Activated CD4-positive, CD25-positive, alpha-beta regulatory T cell treated with anti-CD3 and anti-CD28 coated beads, Interleukin-2, amount 50 U/mL, for 16 hours (primary cell): Measurements from ENCODE around the gene DUS4L.
"Not testable (repeated sequence)": the region's sequence is repeated elsewhere in the genome, so short reads cannot be mapped to it uniquely, and the experiment has no call there.

ENCODE experiments used
- DNase-seq: peaks from one replicate; pipeline ENCODE4 v3.0.0-alpha.2; 2020; ENCODE audit warnings: low read depth, low spot score

The DUS4L gene, protein sequence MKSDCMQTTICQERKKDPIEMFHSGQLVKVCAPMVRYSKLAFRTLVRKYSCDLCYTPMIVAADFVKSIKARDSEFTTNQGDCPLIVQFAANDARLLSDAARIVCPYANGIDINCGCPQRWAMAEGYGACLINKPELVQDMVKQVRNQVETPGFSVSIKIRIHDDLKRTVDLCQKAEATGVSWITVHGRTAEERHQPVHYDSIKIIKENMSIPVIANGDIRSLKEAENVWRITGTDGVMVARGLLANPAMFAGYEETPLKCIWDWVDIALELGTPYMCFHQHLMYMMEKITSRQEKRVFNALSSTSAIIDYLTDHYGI

DNA sequence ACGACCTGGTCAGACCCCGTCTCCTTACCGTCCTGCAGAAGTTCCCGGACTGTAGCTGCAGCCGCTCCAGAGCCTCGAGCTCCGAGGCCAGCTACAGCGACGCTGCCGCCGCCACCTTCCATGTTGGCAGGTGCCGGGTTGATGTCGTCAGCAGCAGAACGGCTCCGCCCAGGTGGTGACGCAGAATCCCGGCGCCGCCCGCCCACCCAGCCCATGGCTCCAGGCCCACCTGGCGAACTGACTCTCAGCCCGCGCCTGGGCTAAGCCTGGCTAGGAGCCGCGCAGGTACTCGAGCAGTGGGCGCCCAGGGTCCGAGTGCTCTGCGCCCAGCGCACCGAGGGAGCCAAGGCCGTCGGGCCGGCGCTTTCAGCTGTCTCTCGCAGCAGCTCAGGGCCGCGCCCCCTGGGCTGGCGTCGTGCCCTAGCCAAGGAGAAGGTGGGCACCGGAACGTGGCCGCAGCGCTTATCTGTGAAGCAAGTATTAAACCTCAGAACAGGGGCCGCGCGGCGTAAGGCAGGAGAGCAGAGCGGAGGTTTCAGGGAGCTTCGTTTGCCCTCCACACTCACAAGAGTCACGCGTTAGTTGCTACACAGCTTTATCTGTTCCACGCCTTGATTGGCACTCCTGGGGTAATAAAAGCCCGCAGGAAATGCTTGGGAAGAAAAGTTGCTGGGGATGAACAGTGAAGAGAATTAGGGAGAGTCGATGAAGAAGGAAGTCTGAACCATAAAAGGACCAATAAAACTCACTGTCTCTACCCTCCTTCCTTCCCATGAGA, at the start of gene DUS4L, which contains the start of gene COG5:
TSS of gene DUS4L (plus strand) at position 197 of the 778 bp plus-strand sequence. CDS start 3,100 bp downstream, outside the sequence.
TSS of gene COG5 (minus strand) at position 146 of the 778 bp plus-strand sequence. CDS start at position 122, 24 bp downstream.
- peak; percentile 65 for DNase-seq

DNA sequence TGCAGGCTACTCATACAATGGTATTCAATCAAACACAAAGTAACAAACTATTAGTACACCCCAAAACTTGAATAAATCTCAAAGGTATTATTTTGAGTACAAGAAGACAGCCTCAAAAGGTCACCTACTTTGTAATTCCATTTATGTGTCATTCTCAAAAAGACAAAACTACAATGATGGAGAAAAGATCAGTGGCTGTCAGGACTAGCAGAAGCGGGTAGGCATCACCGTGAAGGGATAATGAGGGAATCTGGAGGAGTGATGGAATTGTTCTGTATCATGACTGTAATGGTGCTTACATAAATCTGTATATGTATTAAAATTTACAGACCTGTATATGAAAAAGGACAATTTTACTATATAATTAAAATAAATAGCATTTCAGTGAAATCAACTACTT, 37.1 kb upstream of the DUS4L start:
- DNase-seq, result no peak

DNA sequence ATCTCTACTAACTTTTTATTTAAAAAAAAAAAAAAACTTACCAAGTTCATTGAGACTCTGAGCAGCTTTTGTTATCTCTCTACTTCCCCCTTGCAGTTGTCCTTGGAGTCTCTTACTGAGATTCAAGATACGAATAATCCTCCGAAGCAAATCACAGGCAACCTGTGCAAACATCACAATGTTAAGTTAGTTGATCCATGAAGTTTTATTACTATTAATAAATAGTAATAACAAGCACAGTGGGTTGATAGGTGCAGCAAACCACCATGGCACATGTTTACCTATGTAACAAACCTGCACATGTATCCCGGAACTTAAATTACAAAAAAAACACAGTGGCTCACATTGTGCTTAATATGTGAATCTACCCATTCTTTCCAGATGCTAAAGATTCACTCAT, 36.6 kb upstream of the DUS4L start:
- no peak for DNase-seq

DNA sequence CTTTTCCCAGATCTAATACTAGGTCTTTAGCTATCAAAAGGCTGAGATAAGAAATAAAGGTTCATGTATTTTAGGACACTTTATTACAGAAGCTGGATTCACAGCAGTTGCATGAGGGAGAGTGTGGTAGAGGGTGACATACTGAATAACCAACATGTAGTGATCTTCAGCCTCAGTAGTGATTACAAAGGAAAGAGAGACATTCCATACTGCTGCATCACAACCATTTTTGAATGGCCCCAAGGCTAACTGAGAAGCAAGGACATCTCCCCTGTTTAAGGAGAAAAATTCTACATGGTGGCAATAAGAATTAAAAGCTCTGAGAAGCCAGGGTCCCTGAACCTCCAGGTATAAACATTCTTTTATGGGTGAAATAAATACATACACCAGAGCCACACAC, 35.3 kb upstream of the DUS4L start:
- DNase-seq, result no peak

DNA sequence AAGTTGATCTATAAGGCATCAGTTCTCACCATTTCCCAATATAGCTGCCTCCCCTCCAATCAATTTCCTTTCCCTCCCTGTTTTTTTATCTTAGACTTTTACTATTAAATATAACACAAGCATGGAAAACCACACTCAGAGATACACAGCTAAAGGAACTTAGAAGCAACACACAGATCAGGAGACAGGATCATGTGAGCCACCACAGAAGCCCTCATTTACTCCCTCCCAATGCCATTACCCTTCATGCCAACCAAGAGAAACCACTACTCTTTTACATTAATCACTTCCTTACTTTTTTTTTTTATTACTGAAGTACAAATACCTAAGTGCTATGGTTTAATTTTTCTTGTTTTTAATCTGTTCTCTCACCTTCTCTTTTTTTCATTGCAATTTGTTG, 33.0 kb upstream of the DUS4L start:
- no peak for DNase-seq

DNA sequence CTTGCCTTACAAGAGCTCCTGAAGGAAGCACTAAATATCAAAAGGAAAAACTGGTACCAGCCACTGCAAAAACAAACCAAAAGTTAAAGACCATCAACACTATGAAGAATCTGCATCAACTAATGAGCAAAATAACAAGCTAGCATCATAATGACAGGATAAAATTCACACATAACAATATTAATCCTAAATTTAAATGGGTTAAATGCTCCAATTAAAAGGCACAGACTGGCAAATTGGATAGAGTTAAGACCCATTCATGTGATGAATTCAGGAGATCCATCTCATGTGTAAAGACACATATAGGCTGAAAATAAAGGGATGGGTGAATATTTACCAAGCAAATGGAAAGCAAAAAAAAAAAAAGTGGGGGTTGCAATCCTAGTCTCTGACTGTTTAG, 29.6 kb upstream of the DUS4L start:
- no peak for DNase-seq

DNA sequence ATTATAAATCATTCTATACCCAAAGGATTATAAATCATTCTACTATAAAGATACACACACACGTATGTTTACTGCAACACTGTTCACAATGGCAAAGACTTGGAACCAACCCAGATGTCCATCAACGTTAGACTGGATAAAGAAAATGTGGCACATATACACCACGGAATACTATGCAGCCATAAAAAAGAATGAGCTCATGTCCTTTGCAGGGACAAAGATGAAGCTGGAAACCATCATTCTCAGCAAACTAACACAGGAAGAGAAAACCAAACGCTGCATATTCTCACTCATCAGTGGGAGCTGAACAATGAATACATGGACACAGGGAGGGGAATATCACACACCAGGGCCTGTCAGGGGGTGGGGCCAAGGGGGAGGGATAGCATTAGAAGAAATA, 26.5 kb upstream of the DUS4L start:
- not testable (repeated sequence) for DNase-seq

DNA sequence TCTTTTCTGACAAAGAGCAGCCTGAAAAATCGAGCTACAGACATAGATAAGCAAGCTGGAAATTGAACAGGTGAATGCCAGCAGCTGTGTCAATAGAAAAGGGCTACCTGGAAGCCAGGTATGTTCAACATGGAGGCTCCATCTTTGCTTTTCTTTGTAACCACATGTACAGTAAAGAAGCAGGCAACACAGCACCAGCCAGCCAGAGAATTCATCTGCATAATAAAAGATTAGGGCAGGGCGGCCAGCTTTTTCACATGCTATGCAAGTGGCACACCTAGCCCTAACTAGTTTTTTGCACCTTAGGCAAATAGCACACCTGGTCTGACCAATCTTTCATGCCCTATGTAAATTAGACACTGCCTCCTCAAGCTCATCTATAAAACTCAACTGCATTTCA, 25.8 kb upstream of the DUS4L start:
- DNase-seq, result no peak

DNA sequence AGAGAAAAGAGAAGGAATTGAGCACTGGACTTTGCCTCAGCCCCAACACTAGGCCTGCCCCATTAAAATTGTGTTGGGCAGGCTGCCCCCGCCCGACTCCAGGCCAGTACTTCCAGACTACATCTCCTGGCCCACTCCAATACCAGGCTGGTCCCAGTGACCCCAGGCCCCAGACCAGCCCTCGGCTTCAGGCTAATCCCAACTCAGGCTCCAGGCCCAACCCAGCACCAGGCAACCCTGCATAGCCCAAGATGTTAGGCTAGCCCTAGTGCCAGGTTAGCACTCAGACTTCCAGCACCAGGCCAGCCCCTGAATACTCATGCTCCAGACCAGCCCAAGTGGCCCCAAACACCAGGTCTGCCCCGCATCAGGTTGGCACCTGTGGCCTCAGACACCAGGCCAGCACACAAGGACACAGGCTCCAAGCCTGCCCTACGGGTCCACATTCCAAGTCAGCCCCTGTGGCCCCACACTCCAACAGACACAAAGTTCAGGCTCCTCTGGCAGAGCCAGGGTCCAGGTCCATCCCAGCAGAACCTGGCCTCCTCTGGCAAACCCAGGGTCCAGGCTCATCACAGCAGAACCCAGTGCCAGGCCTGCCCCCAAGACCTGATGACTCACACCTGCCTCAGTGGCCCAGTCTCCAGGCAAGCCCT, 20.3 kb upstream of the DUS4L start:
- no peak for DNase-seq

DNA sequence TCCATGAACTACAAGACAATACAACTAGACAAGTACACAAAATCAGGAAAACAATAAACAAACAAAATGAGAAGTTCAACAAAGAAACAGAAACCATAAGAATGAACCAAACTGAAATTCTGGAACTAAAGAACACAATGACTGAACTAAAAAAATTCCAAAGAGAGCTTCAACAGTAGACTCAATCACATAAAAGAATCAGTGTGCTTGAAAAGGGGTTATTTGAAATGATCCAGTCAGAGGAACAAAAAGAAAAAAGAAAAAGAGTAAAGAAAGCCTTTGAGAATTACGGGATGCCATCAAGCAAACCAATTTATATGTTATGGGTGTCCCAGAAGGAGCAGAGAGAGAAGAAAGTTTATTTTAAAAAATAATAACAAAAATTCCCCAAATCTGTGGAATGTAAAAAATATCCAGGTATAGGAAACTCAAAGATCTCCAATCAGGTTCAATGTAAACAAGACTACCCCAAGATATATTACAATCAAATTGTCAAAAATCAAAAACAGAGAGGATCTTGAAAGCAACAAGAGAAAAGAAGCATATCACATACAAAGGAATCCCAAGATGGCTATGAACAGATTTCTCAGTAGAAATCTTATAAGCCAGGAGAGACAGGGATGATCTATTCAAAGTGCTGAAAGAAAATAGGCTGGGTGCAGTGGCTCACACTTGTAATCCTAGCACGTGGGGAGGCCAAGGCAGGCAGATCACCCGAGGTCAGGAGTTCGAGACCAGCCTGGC, 18.8 kb upstream of the DUS4L start:
- no peak for DNase-seq

DNA sequence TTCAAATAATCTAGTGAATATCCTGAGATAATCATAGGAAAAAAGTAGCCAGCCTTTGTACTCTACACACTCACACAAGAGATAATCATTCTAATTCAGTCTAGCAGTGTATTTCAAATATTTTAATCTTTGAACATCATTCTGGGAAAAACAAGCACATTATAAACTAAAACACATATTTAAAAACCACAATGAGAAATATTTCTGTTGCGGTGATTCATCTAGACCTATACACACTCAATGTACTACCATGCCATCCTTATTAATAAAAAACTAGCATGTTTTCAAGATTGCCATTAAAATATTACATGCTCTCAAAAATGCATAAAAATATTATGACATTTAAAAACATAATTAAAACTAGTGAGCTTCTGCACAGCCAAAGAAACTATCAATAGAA, 11.8 kb upstream of the DUS4L start:
- no peak for DNase-seq

DNA sequence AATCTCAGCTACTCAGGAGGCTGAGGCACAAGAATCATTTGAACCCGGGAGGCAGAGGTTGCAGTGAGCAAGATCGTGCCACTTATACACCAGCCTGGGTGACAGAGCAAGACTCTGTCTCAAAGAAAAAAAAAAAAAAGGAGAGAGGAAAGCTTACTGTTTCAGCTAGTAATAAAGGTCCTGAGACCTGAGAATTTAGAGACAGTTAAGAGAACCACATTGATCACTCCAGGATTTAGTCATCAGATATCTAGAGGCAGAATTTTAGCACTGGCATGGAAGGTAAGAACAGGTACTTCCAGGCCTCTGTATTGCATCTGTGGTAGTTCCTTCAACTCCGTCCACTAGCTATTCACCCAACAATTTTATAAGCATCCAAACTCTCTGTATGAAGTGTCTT, 7.9 kb upstream of the DUS4L start:
- DNase-seq, result no peak

DNA sequence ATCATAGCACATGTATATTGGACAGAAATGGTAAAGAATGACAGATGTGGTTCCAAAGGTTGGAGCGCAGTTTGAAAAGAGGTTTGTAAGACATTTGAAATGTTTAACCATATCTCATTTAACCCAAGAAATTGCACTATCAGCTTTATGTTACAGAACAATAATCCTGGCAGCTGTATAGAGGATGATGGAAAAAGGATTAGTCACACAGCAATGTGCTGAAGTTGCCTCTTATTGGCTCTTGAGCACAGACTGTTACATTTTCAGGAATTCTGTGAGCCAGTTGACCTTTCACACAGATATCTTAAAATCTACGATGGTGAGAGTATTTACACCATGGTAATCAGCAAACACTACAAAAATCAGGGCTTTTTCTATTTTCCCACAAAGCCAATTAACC, 3.9 kb upstream of the DUS4L start:
- DNase-seq, result no peak

DNA sequence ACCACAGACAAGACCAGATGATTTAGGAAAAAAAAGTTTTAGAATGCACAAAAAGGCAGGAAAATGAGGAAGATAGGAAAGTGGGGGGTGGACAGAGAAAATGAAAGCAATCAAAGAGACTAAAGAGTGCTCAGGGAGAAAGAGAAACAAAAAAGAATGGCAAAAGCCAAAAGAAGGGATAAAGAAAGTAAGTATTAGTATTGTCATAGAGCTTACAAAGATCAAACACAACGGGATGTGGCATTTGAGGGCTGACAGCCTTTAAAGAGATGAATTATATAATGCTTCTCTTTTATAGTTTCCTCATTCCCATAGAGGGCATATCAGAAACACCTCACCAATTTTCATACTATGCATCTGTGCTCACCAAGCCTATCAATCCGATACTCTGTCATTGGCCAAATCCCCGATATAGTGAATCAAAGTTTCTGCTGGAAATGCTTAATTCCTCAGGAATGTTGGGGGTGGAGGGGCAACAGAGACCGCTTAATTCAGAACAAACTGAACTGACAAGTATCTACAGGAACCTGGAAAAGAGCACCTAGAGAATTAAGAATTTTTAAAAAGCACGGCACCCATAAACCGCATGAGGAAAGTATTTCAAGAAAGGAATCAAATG, 2.8 kb upstream of the DUS4L start:
- DNase-seq, result no peak

DNA sequence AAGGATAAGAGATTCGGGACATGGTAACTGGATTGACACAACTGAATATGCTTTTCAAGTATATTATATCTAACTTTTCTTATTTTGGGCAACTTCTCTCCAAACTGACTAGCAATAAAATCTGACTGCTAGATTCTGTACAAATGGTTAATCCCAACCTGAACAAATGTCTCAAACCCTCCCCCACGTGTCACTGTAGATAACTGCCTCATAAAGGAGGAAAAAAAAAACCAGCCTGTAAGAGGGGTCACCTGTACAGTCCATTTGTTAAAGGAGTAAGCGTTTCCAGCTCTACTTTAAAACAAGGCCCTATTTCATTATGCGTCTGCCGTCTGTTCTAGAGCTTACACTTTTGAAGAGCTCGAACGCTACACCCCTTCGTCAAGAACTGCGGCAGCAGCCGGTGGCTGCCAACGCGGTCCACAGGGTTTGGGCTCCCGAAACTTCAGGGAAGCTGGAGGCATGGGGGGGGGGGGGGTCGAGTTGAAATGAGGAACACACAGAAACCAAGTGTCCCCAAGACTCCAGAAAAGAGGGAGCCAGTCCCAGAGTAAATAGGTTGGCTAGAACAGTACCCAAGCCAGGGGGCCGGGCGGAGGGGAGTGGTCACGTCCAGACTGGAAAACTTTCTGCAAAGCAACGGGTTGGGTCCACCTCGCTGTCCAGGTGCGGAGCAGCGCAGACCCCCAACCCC, 543 bp upstream of the DUS4L start:
- no peak for DNase-seq

DNA sequence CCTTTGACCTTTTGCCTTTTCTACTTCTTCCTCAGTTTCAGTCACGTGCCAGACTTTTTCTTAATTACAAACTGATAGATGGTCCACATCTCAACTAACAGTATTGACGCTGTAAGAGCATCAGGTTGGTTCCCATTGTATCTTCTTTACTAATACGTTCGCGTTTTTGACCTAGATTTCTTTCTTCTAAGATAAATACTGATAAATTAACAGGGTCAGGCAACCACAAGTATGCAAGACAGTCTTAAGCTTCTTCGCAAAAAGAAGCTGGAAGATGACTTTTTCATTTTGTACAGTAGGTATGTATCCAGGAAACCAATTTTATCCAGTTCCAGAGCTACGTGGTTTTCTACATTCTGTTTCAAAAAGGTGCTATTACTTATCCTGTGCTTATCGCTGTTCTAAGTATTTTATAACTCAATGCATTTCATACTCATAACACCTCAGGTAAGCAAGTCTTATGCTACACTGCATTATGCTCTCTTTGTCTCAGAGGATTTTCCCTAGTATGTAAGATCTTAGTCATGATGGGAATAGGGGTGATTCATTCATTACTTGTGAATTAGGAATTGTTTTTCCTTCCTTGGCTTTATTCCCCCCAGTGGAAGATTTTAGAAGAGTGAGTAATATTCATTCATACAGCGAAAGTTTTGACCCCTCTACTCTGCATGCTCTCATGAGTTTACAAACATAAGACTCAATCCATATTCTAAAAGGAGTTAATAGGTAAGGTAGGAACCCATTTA, 955 bp downstream of the DUS4L start:
- DNase-seq, result no peak

DNA sequence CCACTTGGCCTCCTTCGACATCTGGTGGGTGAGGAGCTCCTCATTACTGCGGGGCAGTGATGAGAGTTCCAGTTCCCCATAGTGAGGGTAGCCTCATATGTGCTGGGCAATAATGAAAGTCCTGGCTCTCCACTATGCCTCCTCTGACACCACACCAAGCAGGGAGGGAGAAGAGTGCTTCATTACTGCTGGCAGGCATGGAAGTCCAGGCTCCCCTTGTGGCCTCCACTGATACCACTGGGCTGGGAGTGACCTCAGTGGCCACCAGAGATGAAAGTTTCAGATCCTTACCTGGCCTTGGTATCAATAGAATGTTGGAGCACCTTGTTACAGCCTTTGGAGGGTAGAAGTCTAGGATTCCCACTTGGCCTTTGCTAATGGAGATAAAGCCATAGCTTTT, 6.5 kb downstream of the DUS4L start:
- no peak for DNase-seq

DNA sequence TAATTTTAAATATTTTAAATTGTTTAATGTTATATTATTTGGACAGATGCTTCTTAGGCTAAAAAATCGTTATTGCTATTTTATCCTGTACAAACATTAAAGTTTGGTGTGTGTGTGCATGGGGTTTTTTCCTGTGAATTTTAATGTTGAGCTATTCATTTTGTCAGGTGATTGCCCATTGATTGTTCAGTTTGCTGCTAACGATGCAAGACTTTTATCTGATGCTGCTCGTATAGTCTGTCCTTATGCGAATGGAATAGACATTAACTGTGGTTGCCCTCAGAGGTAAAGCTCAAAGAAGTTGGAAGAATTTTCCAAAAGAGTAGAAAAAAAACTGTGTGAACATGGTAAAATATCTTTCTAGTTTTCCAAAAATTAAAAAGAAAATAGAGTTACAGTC, 9.8 kb downstream of the DUS4L start:
- DNase-seq, result no peak

DNA sequence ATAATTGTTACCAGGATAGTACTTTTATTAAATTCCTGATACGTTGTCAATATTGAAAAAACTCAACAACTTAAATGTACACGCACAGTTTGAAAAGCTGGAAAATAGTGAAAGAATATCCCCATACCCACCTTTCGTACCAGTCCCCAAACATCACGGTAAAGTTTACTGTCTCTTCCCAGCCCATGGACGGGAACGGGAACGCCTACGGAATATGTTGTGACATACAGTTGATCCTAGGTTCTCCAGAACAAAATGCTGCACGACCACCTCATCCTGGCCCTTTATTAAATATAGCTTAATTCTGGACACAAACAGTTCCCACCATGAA, 15.7 kb downstream of the DUS4L start:
- DNase-seq, result no peak
